ENCODE data around the gene MVD. TPM values are rescaled to one million over a fixed set of nuclear protein-coding genes. Genes with fewer than 3 reads are reported as not detected.

The MVD gene
- total and polyA plus RNA-seq, 2 of the 13 experiments (the other 11 are each of a cell fraction or from before 2014, with no cell fraction given): 28.1 to 187 TPM

- TF ChIP-seq, protein P1, sequence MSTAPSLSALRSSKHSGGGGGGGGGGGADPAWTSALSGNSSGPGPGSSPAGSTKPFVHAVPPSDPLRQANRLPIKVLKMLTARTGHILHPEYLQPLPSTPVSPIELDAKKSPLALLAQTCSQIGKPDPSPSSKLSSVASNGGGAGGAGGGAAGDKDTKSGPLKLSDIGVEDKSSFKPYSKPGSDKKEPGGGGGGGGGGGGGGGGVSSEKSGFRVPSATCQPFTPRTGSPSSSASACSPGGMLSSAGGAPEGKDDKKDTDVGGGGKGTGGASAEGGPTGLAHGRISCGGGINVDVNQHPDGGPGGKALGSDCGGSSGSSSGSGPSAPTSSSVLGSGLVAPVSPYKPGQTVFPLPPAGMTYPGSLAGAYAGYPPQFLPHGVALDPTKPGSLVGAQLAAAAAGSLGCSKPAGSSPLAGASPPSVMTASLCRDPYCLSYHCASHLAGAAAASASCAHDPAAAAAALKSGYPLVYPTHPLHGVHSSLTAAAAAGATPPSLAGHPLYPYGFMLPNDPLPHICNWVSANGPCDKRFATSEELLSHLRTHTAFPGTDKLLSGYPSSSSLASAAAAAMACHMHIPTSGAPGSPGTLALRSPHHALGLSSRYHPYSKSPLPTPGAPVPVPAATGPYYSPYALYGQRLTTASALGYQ (CRISPR knock-in tag; IDR thresholded peaks at IDR 0.05): no peak
- no peak for TF ChIP-seq PHF20 (CRISPR knock-in tag; IDR thresholded peaks at IDR 0.05)
Observed at GRCh38 chr16:88623858-88624257, 39.0 kb downstream of the MVD start (continued).

DNA sequence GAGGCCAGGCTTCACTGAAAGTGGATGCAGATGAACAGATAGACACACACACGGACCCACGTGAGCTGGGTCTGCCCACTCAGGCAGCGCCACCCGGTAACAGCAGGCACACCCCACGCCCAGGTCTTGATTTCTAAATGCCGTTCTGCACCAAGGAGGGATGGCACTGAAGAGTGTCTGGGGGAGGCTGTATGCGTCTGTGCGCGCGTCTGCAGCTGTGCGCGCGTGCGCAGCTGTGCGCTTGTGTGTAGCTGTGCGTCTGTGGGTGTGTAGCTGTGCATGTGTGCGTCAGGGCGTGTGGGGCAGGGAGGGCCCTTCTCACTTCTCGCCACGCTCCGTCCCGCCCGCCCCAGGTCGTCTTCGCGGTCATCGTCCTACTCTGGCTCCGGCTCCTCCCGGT, 40.0 kb downstream of the MVD start:
- Histone ChIP-seq H3K4me1 (ENCODE audit: insufficient read depth, low read length) (peaks cover 26% of the 10 kb centered on the region), H3K27me3 (ENCODE audit: control insufficient read depth in 1 of 2, insufficient read depth in 2 of 2, low read length in 2 of 2) (no peaks in the 10 kb centered on the region), H4K20me1 (ENCODE audit: insufficient read depth, low read length) (peaks cover 5% of the 10 kb centered on the region; the same call in 1 of the 2 replicates), H3K4me2 (ENCODE audit: low read depth, low read length) (no peak overlapping the region), H3K9me3 (ENCODE audit: low read length) (no peaks in the 10 kb centered on the region), H3K36me3 (replicated peaks in 1 of 2; ENCODE audit: control insufficient read depth in 1 of 2, insufficient read depth in 2 of 2, low read length in 2 of 2) (peaks cover 42 to 76% of the 10 kb centered on the region in 2 experiments), H3K4me3 (replicated peaks in 1 of 3; ENCODE audit: insufficient read depth in 1 of 3, low read depth in 2 of 3, low read length in 3 of 3) (no peak overlapping the region), H3K79me2 (ENCODE audit: insufficient read depth, low read length) (peaks cover 13% of the 10 kb centered on the region), H2AFZ (ENCODE audit: low read length) (no peak overlapping the region), H3K9ac (ENCODE audit: insufficient read depth, low read depth, low read length) (no peak overlapping the region), H3K27ac (ENCODE audit: extremely low read length, insufficient read depth, low read length) (no peak overlapping the region)
- ATAC-seq: no peak
- CTCF ChIA-PET (ENCODE audit: low intra/inter-chr PET ratio, low total read pairs): no interaction called here
- 97% methylated on average over 29 of the region's 29 CpGs for WGBS (ENCODE audit: low lambda C conversion rate)
- BruUV-seq (replicated peaks): no TSS peak
- TF ChIP-seq ZNF883 (CRISPR knock-in tag; IDR thresholded peaks at IDR 0.05; ENCODE audit: not compliant biosample characterization) (no peak), ZNF253 (CRISPR knock-in tag; IDR thresholded peaks at IDR 0.05; ENCODE audit: borderline replicate concordance) (no peak), ZZZ3 (CRISPR knock-in tag; IDR thresholded peaks at IDR 0.05; ENCODE audit: borderline replicate concordance) (no peak), TBX3 (IDR thresholded peaks at IDR 0.05; ENCODE audit: borderline replicate concordance) (no peak), PAX8 (CRISPR knock-in tag; IDR thresholded peaks at IDR 0.05; ENCODE audit: borderline replicate concordance) (no peak)
- TF ChIP-seq, protein P2, sequence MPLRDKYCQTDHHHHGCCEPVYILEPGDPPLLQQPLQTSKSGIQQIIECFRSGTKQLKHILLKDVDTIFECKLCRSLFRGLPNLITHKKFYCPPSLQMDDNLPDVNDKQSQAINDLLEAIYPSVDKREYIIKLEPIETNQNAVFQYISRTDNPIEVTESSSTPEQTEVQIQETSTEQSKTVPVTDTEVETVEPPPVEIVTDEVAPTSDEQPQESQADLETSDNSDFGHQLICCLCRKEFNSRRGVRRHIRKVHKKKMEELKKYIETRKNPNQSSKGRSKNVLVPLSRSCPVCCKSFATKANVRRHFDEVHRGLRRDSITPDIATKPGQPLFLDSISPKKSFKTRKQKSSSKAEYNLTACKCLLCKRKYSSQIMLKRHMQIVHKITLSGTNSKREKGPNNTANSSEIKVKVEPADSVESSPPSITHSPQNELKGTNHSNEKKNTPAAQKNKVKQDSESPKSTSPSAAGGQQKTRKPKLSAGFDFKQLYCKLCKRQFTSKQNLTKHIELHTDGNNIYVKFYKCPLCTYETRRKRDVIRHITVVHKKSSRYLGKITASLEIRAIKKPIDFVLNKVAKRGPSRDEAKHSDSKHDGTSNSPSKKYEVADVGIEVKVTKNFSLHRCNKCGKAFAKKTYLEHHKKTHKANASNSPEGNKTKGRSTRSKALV (CRISPR knock-in tag; IDR thresholded peaks at IDR 0.05): no peak
- in situ Hi-C loops (cut with HindIII; ENCODE audit: extremely low pct_ligation_motif_present, low pct_unique_long_range_greater_than_20kb) (no loop called here), intact Hi-C loops (cut with micrococcal nuclease; ENCODE audit: unreplicated experiment) (no loop called here)
- POLR2A ChIA-PET: no interaction called here
- FAIRE-seq: no peak
- DNase-seq (ENCODE audit: low spot score): no peak

All from HepG2 (cell line).